H1 (cell line): ENCODE results near the gene PTPN2. TPM values are rescaled to one million over a fixed set of nuclear protein-coding genes. Genes with fewer than 3 reads are reported as not detected.

Experiments
- CTCF ChIA-PET: fragments of 300-600 bp; sonication (Branson Sonifier 250); formaldehyde crosslinking; loops from one replicate; lab custom pipeline; 2021; ENCODE audit not compliant: partially characterized antibody; lab: Charles Lee
- POLR2A ChIA-PET: fragments of 300-600 bp; sonication (Branson Sonifier 250); formaldehyde crosslinking; loops from one replicate; lab custom pipeline; 2021; ENCODE audit warnings: inconsistent platforms; ENCODE audit not compliant: partially characterized antibody; lab: Charles Lee
- DNase-seq, 2 experiments: peaks; one replicate each; pipeline versions ENCODE4 v3.0.0 to v3.0.0-alpha.2; 2010 to 2022; ENCODE audit warnings: low spot score in 2 of 2, low read depth in 1 of 2, mixed read lengths in 1 of 2
- FAIRE-seq: peaks from 2 replicates; lab custom pipeline; 2011; peaks lifted over from hg19 to GRCh38; lab: Jason Lieb, UNC
- H2AFZ ChIP-seq: 2 replicates; pipeline ENCODE4 v1.8.1; 2012; ENCODE audit warnings: low read length, inconsistent platforms
- H2AK5ac ChIP-seq: 2 replicates; pipeline ENCODE4 v1.6.1; 2013; ENCODE audit warnings: low read depth, low read length
- H2BK120ac ChIP-seq: replicated peaks from 2 replicates; pipeline ENCODE3; 2013; ENCODE audit warnings: low read depth, low read length, inconsistent platforms
- H2BK12ac ChIP-seq: 2 replicates; pipeline ENCODE4 v1.6.1; 2013; ENCODE audit warnings: low read depth, low read length
- H2BK15ac ChIP-seq: 2 replicates; pipeline ENCODE4 v1.6.1; 2013; ENCODE audit warnings: low read length
- H2BK20ac ChIP-seq: 2 replicates; pipeline ENCODE4 v1.6.1; 2013; ENCODE audit warnings: low read length
- H2BK5ac ChIP-seq: 2 replicates; pipeline ENCODE4 v1.6.1; 2013; ENCODE audit warnings: low read depth, low read length
- H3K14ac ChIP-seq: 2 replicates; pipeline ENCODE4 v1.6.1; 2013; ENCODE audit warnings: inconsistent platforms; ENCODE audit not compliant: insufficient read length
- H3K18ac ChIP-seq: 2 replicates; pipeline ENCODE4 v1.6.1; 2013; ENCODE audit warnings: low read length; ENCODE audit errors: extremely low read depth
- H3K23ac ChIP-seq: 2 replicates; pipeline ENCODE4 v1.6.1; 2013; ENCODE audit warnings: inconsistent platforms; ENCODE audit not compliant: insufficient read length
- H3K23me2 ChIP-seq: 2 replicates; pipeline ENCODE4 v1.6.1; 2013; ENCODE audit warnings: low read depth, low read length
- H3K27ac ChIP-seq: 2 replicates; pipeline ENCODE4 v1.6.1; 2011; ENCODE audit warnings: low read depth, low read length, inconsistent platforms
- H3K27me3 ChIP-seq, 4 experiments: replicated peaks in 1 of 4; 1 replicate in 1 of 4; 2 replicates in 3 of 4; pipeline versions ENCODE4 v1.6.1 to v1.8.1; 2011 to 2013; ENCODE audit warnings: low read length in 3 of 4, mild to moderate bottlenecking in 3 of 4, inconsistent platforms in 2 of 4, mixed read lengths in 2 of 4, moderate library complexity in 1 of 4; ENCODE audit not compliant: control insufficient read depth in 3 of 4, insufficient read depth in 3 of 4; ENCODE audit errors: extremely low read depth in 1 of 4
- H3K36me3 ChIP-seq, 4 experiments: 2 replicates each; pipeline versions ENCODE4 v1.6.1 to v1.8.1; 2011 to 2013; ENCODE audit warnings: mild to moderate bottlenecking in 4 of 4, low read length in 3 of 4, moderate library complexity in 2 of 4, control low read depth in 1 of 4, inconsistent platforms in 1 of 4; ENCODE audit not compliant: insufficient read depth in 4 of 4, control insufficient read depth in 2 of 4
- H3K4ac ChIP-seq: replicated peaks from 2 replicates; pipeline ENCODE3; 2013; ENCODE audit warnings: low read length, low read depth, mixed read lengths, inconsistent platforms; ENCODE audit not compliant: insufficient read length
- H3K4me1 ChIP-seq, 4 experiments: replicated peaks in 1 of 4; 1 replicate in 1 of 4; 2 replicates in 3 of 4; pipeline versions ENCODE4 v1.6.1 to v1.8.1; 2011 to 2013; ENCODE audit warnings: low read length in 3 of 4, inconsistent platforms in 2 of 4, mixed read lengths in 1 of 4; ENCODE audit not compliant: insufficient read depth in 4 of 4, control insufficient read depth in 3 of 4
- H3K4me2 ChIP-seq, 2 experiments: 2 replicates each; pipeline versions ENCODE4 v1.6.1 to v1.8.1; 2011 to 2013; ENCODE audit warnings: low read depth in 2 of 2, low read length in 2 of 2, control low read depth in 1 of 2, inconsistent platforms in 1 of 2, mild to moderate bottlenecking in 1 of 2; ENCODE audit not compliant: insufficient read depth in 1 of 2
- H3K4me3 ChIP-seq, 4 experiments: fragments of 200-600, 300-600 bp in 1 of 4; sonication (generic), shearing (Covaris generic), sonication (Bioruptor Twin) in 1 of 4; 2 replicates each; pipeline versions ENCODE4 v1.5.1 to v1.8.1; 2011 to 2016; ENCODE audit warnings: low read length in 4 of 4, low read depth in 3 of 4, control low read depth in 2 of 4, inconsistent platforms in 2 of 4, mild to moderate bottlenecking in 2 of 4, mixed read lengths in 1 of 4, moderate library complexity in 1 of 4; ENCODE audit not compliant: insufficient read depth in 2 of 4; ENCODE audit errors: extremely low read depth in 1 of 4
- H3K56ac ChIP-seq: replicated peaks from 2 replicates; pipeline ENCODE3; 2013; ENCODE audit warnings: low read depth, mild to moderate bottlenecking, mixed read lengths, low read length, inconsistent platforms; ENCODE audit not compliant: insufficient read length
- H3K79me1 ChIP-seq: 2 replicates; pipeline ENCODE4 v1.6.1; 2013; ENCODE audit warnings: low read depth, low read length, control low read depth
- H3K79me2 ChIP-seq, 2 experiments: 2 replicates each; pipeline versions ENCODE4 v1.6.1 to v1.8.1; 2012 to 2013; ENCODE audit warnings: low read length in 2 of 2, mild to moderate bottlenecking in 2 of 2, inconsistent platforms in 1 of 2; ENCODE audit not compliant: insufficient read depth in 2 of 2, control insufficient read depth in 1 of 2
- H3K9ac ChIP-seq, 4 experiments: replicated peaks in 1 of 4; 1 replicate in 1 of 4; 2 replicates in 3 of 4; pipeline versions ENCODE4 v1.6.1 to v1.8.1; 2011 to 2013; ENCODE audit warnings: low read depth in 3 of 4, low read length in 3 of 4, control low read depth in 2 of 4, mild to moderate bottlenecking in 2 of 4, moderate library complexity in 2 of 4, inconsistent platforms in 1 of 4; ENCODE audit errors: extremely low read depth in 1 of 4
- H3K9me3 ChIP-seq, 2 experiments: 2 replicates each; pipeline versions ENCODE4 v1.6.1 to v1.8.1; 2012 to 2013; ENCODE audit warnings: mild to moderate bottlenecking in 2 of 2, moderate library complexity in 2 of 2, control low read depth in 1 of 2, inconsistent platforms in 1 of 2, low read depth in 1 of 2, low read length in 1 of 2, mixed read lengths in 1 of 2; ENCODE audit not compliant: insufficient read depth in 2 of 2
- H4K20me1 ChIP-seq, 2 experiments: replicated peaks in 1 of 2; 2 replicates each; pipeline versions ENCODE3 to v1.8.1; 2011 to 2013; ENCODE audit warnings: inconsistent platforms in 2 of 2, low read length in 2 of 2, mild to moderate bottlenecking in 1 of 2; ENCODE audit not compliant: insufficient read depth in 2 of 2, control insufficient read depth in 1 of 2
- H4K5ac ChIP-seq: 2 replicates; pipeline ENCODE4 v1.6.1; 2013; ENCODE audit warnings: low read length, low read depth, mixed read lengths, inconsistent platforms; ENCODE audit not compliant: insufficient read length
- H4K8ac ChIP-seq: 2 replicates; pipeline ENCODE4 v1.8.0; 2013; ENCODE audit warnings: mild to moderate bottlenecking, moderate library complexity, low read length, inconsistent platforms; ENCODE audit not compliant: insufficient read depth; ENCODE audit errors: extremely low read depth
- H4K91ac ChIP-seq: replicated peaks from 2 replicates; pipeline ENCODE3; 2013; ENCODE audit warnings: low read length, mixed read lengths, inconsistent platforms; ENCODE audit not compliant: insufficient read length
- BACH1 ChIP-seq: IDR thresholded peaks from 2 replicates; pipeline ENCODE4 v1.6.1; 2012; ENCODE audit warnings: low read length, improper control_type of control experiment
- CBX8 ChIP-seq: fragments of 300-800, 300-1000 bp; sonication (generic); IDR thresholded peaks from 2 replicates; pipeline ENCODE4 v1.7.1; 2016; ENCODE audit warnings: low read depth, low read length, borderline replicate concordance
- CHD2 ChIP-seq: IDR thresholded peaks from 2 replicates; pipeline ENCODE4 v1.6.1; 2012; ENCODE audit warnings: low read length, improper control_type of control experiment
- CTBP2 ChIP-seq: IDR thresholded peaks from 2 replicates; pipeline ENCODE4 v1.7.0; 2011; ENCODE audit warnings: borderline replicate concordance, mild to moderate bottlenecking, moderate library complexity, mixed read lengths, low read length; ENCODE audit not compliant: insufficient read depth, insufficient read length
- EZH2 ChIP-seq: fragments of 200-600 bp; sonication (generic); IDR thresholded peaks from 2 replicates; pipeline ENCODE4 v1.7.1; 2012; ENCODE audit warnings: low read depth, mild to moderate bottlenecking, moderate library complexity, low read length, inconsistent platforms; ENCODE audit not compliant: severe bottlenecking
- FOSL1 ChIP-seq: IDR thresholded peaks from 2 replicates; pipeline ENCODE4 v1.6.1; 2011; ENCODE audit warnings: mild to moderate bottlenecking, low read depth, low read length, moderate library complexity; ENCODE audit not compliant: insufficient read depth
- GABPA ChIP-seq: IDR thresholded peaks from 2 replicates; pipeline ENCODE4 v1.6.1; 2011; ENCODE audit warnings: mild to moderate bottlenecking, low read length, moderate library complexity, borderline replicate concordance; ENCODE audit not compliant: insufficient read depth
- POLR2AphosphoS5 ChIP-seq: IDR thresholded peaks from 2 replicates; pipeline ENCODE4 v1.6.1; 2011; ENCODE audit warnings: low read depth, low read length
- RFX5 ChIP-seq: IDR thresholded peaks from 2 replicates; pipeline ENCODE4 v1.6.1; 2011; ENCODE audit warnings: low read depth, low read length, improper control_type of control experiment, borderline replicate concordance
- SIX5 ChIP-seq: IDR thresholded peaks from 2 replicates; pipeline ENCODE4 v1.6.1; 2011; ENCODE audit warnings: mild to moderate bottlenecking, low read depth, low read length
- SP1 ChIP-seq: IDR thresholded peaks from 2 replicates; pipeline ENCODE4 v1.6.1; 2011; ENCODE audit warnings: low read depth, low read length
- SUZ12 ChIP-seq: fragments of 200-600 bp; sonication (generic); IDR thresholded peaks from 2 replicates; pipeline ENCODE4 v1.6.1; 2012; ENCODE audit warnings: mild to moderate bottlenecking, inconsistent platforms, low read length, moderate library complexity, mixed read lengths
- ZNF274 ChIP-seq: IDR thresholded peaks from 2 replicates; pipeline ENCODE4 v1.7.0; 2012; ENCODE audit warnings: low read length, borderline replicate concordance; ENCODE audit errors: extremely low read depth
- WGBS, 2 experiments: shearing (Covaris generic) in 1 of 2; methylation state at CpG; one replicate each; pipeline versions ENCODE4 v1.1.6 to v1.1.7; 2013 to 2015; ENCODE audit warnings: low lambda C conversion rate in 2 of 2, mixed read lengths in 2 of 2, inconsistent platforms in 1 of 2, low coverage in 1 of 2, missing lambda C conversion rate in 1 of 2; ENCODE audit not compliant: insufficient replicate concordance in 2 of 2, insufficient coverage in 1 of 2, insufficient read length in 1 of 2; ENCODE audit errors: extremely low coverage in 1 of 2, missing lambda C conversion rate in 1 of 2; 5-methylcytosine and 5-hydroxymethylcytosine counted together
- polyA plus RNA-seq, 7 experiments: library from polyadenylated mRNA; depleted of rRNA in 3 of 7; stranded (reverse) in 5 of 7; unstranded in 2 of 7; fragments of >200 nt in 5 of 7; fragments of 200-250 nt in 2 of 7; gene quantifications; 1 replicate in 5 of 7; 2 replicates in 1 of 7; 4 replicates in 1 of 7; pipeline versions ENCODE4 v1.2.1 to v1.2.3, GENCODE V29; 2011 to 2013; ENCODE audit warnings: missing spikeins in 2 of 7, mixed read lengths in 2 of 7
- total RNA-seq: library from RNA; stranded (reverse); fragmentation: NEBNext Ultra II Directional; extraction: Animal tissue kit (Norgen Biotek cat#: 25700); gene quantifications from 2 replicates; pipeline ENCODE4 v1.2.1, GENCODE V29; 2021

PTPN2 gene
- total and polyA plus RNA-seq, 2 of the 8 experiments (the other 6 are each of a cell fraction or from before 2014, with no cell fraction given): 16.4 to 54.0 TPM

- no peak overlapping the region for H2BK5ac ChIP-seq
- no peak overlapping the region for H2AK5ac ChIP-seq
- CTCF ChIA-PET: interaction anchor here (1.0 to 2.1 kb wide), 2 partner anchors 11 to 30 kb away, joined by 3 to 8 read pairs; no protein-coding TSS in a partner anchor
- H4K20me1 ChIP-seq: no peaks in the 10 kb centered on the region
- no peak overlapping the region for H3K56ac ChIP-seq
- no peak overlapping the region for H4K8ac ChIP-seq
- H3K27ac ChIP-seq: no peak overlapping the region
- H2BK20ac ChIP-seq: no peak overlapping the region
- no peaks in the 10 kb centered on the region; a peak in 1 of 7 replicates for H3K27me3 ChIP-seq
- no peaks in the 10 kb centered on the region for H3K9me3 ChIP-seq
- no peak overlapping the region for H3K4ac ChIP-seq
- POLR2A ChIA-PET: interaction anchor here (0.6 kb wide), 1 partner anchor 80 kb away, joined by 3 read pairs; no protein-coding TSS in a partner anchor
- H3K36me3 ChIP-seq: no peaks in the 10 kb centered on the region
- no peaks in the 10 kb centered on the region for H3K23me2 ChIP-seq
- FAIRE-seq: no peak
- DNase-seq: no peak
- no peaks in the 10 kb centered on the region for H3K79me2 ChIP-seq
- H2BK120ac ChIP-seq: no peak overlapping the region
- no peak overlapping the region for H2AFZ ChIP-seq
- no peak overlapping the region for H4K5ac ChIP-seq
- no peak overlapping the region for H2BK12ac ChIP-seq
- no peak overlapping the region for H3K18ac ChIP-seq
- H3K4me2 ChIP-seq: no peak overlapping the region
- no peak overlapping the region for H2BK15ac ChIP-seq
- no peak overlapping the region for H3K4me3 ChIP-seq
- H3K79me1 ChIP-seq: no peaks in the 10 kb centered on the region
- no peak overlapping the region for H3K23ac ChIP-seq
- no peak overlapping the region for H3K9ac ChIP-seq
- no peak overlapping the region for H3K14ac ChIP-seq
- no peaks in the 10 kb centered on the region for H3K4me1 ChIP-seq
- 91% methylated on average over 8 of the region's 8 CpGs; no CpG with 5 or more reads in 1 of the 2 experiments for WGBS, 2 experiments
- no peak overlapping the region for H4K91ac ChIP-seq
- TF ChIP-seq SIX5 (no peak), EZH2 (no peak), BACH1 (no peak), RFX5 (no peak), FOSL1 (no peak), CBX8 (no peak), CHD2 (no peak), SP1 (no peak), SUZ12 (no peak), GABPA (no peak), POLR2AphosphoS5 (no peak), ZNF274 (no peak), CTBP2 (no peak)
Measured at GRCh38 chr18:12904012-12904516, 20.0 kb upstream of the PTPN2 start.
